GM12801 (cell line): ENCODE data around the gene NEO1.

Experiments
- TF ChIP-seq, protein P1 (sequence below): IDR thresholded peaks from one replicate; pipeline ENCODE4 v1.5.1; 2011; ENCODE audit warnings: control low read depth; ENCODE audit not compliant: insufficient read length; ENCODE audit errors: extremely low read depth

Gene NEO1

DNA sequence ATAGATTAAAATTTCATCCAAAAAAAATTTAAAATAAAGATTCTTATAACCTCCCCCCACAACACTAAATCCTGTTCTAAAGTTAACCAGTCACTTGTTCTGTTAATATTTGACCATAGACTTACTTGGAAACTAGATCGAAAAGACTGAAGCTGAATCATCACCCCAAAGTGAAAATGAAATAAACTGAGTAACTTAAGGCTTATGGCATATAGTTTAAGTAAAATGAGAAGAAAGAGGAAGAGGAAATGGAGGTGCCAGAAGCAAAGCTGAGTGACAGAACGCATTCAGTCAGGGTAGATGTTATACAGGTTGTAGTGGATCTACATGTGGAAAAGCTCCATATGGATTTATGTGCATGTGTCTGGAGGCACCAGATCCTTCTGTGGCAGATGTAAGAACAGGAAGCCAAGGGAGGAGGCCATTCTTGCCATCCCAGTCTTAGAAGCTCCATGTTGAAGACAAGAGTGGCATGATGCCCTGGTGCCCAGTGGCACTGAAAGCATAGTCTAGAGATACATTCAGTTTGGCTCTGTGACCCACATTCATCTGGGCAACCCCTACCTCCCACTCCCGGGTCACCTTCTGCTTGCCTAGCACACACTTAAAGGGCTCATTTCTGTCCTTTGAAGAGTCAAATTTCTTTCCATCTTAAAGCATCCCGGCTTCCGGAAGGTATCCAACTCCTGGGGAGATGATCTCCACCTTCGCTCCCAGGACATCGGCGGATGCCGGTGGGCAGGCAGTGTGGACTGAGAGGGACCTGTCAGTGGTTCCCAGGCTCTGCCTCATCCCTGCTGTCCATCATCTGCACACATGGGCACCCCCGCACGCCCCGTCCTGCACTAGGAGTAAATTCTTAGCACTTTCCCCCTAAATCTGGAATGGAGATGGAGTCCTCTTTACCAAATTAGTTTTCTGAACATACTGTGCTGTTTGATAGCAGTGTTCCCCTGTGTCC lies 90.8 kb downstream of the NEO1 start:
- TF ChIP-seq, protein P1, sequence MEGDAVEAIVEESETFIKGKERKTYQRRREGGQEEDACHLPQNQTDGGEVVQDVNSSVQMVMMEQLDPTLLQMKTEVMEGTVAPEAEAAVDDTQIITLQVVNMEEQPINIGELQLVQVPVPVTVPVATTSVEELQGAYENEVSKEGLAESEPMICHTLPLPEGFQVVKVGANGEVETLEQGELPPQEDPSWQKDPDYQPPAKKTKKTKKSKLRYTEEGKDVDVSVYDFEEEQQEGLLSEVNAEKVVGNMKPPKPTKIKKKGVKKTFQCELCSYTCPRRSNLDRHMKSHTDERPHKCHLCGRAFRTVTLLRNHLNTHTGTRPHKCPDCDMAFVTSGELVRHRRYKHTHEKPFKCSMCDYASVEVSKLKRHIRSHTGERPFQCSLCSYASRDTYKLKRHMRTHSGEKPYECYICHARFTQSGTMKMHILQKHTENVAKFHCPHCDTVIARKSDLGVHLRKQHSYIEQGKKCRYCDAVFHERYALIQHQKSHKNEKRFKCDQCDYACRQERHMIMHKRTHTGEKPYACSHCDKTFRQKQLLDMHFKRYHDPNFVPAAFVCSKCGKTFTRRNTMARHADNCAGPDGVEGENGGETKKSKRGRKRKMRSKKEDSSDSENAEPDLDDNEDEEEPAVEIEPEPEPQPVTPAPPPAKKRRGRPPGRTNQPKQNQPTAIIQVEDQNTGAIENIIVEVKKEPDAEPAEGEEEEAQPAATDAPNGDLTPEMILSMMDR = no peak

DNA sequence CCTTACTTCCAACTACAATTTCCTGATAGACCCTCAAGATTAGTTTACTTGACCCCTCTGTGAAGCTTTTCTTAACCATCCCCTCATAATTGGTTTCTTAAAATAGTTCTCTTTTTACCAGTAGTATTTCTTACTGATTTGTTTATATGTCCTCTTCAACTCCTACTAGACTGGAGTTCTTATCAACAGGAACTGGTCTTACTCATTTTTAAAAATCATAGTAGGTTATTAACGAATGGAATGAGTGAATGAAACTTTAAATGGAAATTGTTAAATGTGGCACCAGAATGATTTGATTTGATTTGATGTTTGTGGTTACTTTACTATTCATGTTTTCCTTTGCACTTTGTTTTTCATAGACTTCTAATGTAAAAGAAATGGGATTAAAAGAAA lies 91.5 kb downstream of the NEO1 start:
- TF ChIP-seq, protein P1 = no peak

DNA sequence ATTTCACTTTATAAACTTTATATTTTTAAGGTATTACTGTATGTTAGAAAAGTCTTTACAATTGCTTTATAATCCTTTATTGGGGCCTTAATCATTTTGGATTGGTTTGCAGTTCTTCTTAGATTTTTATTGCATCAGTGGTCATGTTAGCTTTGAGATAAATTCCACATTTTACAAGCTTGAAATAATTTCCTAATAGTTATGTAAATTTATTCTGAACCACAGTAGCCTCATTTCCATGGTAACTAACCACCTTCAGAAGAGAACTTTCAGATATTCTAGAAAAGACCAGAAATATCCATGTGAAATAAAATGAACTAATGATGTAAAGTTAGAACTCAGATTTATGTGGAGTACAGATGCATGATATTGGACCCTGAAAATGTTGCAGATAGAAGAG lies 94.2 kb downstream of the NEO1 start:
- TF ChIP-seq, protein P1 = no peak

DNA sequence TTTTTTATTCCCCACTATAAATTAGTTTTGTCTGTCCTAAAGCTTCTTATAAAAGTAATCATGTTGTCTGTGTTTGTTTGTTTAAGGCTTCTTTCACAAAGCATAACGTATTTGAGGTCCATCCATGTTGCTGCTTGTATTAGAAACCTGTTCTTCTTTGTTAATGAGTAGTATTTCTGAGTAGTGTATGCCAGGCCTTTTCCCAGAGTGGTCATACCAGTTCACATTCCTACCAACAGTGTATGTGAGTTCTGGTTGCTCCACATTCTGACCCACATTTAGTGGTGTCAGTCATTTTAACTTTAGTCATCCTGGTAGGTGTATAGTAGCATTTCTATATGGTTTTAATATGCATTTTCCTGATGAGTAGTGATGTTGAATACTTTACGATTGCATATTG lies 98.6 kb downstream of the NEO1 start:
- TF ChIP-seq, protein P1 = no peak

DNA sequence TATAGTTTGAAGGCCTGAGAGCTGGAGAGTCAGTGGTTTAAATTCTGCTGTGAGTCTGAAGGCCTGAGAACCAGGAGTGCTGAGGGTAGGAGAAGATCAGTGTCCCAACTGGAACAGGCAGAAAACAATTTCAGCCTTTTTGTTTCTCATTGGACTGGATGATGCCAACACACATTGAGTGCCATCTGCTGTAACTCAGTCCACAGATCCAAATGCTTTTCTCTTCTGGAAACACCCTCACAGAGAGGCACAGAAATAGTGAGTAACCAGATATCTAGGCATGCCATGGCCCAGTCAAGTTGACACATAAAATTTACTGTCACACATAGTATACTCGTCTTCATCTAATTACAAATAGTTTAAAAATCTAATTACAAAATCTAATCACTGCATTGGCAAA lies 100.8 kb downstream of the NEO1 start:
- TF ChIP-seq, protein P1 = no peak

DNA sequence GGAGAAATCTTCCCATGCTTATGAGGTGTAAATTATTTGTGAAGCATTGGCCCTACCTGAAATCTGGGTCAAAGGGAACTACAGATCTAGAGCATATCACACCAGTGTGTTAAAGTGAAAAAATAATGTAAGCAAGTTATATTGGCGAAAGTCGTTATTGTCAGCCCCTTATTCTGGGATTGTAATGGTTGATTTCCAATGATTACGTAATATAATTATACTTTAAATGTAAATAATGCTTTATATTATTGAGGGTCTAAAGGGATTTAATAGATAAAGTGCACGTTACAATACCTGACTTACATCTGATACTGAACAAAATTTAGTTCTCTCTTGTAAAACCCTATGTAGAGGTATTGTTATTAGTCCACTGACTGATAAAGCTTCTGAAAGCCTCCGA lies 101.2 kb downstream of the NEO1 start:
- TF ChIP-seq, protein P1 = no peak

DNA sequence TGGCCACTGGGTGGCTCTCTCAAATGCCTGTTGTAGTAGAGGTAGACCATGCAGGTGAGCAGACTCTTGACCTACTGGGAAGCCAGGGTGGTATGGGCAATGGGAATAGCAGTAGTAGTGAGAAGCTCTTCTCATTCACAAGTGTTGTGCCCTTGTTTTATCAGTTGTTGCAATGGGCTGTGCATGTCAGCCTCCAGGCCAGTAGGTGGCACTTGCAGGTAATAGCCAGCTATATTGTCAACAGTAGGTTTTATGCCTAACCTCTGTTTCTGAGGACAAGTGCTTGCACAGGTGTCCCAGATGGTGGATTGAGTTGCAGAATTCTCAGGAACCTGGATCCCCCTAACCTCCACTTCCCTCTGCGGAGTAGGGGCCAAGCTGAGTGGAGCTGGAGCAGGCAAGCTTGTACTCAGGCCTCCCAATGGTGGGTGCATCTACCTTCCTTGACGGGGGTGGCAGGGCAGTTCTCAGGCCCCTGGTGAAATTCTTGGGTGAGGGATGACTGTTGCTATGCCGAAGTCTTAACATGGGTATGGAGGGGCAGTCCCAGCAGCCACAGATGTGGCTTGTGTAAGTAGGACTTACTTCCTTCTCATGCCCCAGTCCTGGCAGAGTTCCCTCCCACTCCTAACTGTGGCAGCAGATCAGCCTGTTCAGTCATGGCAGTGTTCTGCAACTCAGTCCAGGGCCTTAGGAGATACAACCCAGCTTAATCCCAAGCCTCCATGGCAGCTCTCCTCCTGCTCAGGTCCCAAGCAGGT lies 104.3 kb downstream of the NEO1 start:
- TF ChIP-seq, protein P1 = no peak
